K562 (cell line): ENCODE results near the gene ZGLP1. TPM values are rescaled to one million over a fixed set of nuclear protein-coding genes. Genes with fewer than 3 reads are reported as not detected.
A peak's percentile ranks its signal among the peaks of the same experiment; 100 is the strongest.

Source experiments
- CUX1 ChIP-seq: fragments of 200-800 bp; sonication (Bioruptor generic); IDR thresholded peaks from 2 replicates; pipeline ENCODE4 v1.6.1; 2016; ENCODE audit warnings: missing genetic modification characterization, missing compliant biosample characterization
- ELK1 ChIP-seq: sonication (generic); formaldehyde crosslinking; IDR thresholded peaks from 2 replicates; pipeline ENCODE4 v1.8.1; 2022; ENCODE audit warnings: missing genetic modification reagents
- JUND ChIP-seq, 2 experiments: IDR thresholded peaks; 2 replicates in 1 of 2; 3 replicates in 1 of 2; pipeline ENCODE4 v1.6.1; 2011; ENCODE audit warnings: borderline replicate concordance in 2 of 2, low read depth in 2 of 2, low read length in 2 of 2, improper control_type of control experiment in 1 of 2, missing biosample characterization in 1 of 2, missing genetic modification characterization in 1 of 2, missing genetic modification reagents in 1 of 2
- POLR3A ChIP-seq: IDR thresholded peaks from 2 replicates; pipeline ENCODE4 v1.6.1; 2011; ENCODE audit warnings: borderline replicate concordance, mild to moderate bottlenecking, moderate library complexity; ENCODE audit not compliant: insufficient read length, insufficient read depth; ENCODE audit errors: extremely low read depth
- RERE ChIP-seq: sonication (generic); formaldehyde crosslinking; IDR thresholded peaks from 2 replicates; pipeline ENCODE4 v1.8.0; 2023; ENCODE audit warnings: missing genetic modification reagents, mild to moderate bottlenecking, borderline replicate concordance
- polyA plus RNA-seq, 8 experiments: library from polyadenylated mRNA; depleted of rRNA in 4 of 8; stranded (reverse) in 5 of 8; unstranded in 3 of 8; fragments of >200 nt; fragmentation: Nextera tagmentation in 2 of 8; fragmentation: Illumina TruSeq in 1 of 8; extraction: Ambion mirVana in 2 of 8; extraction: Trizol in 1 of 8; gene quantifications; 2 replicates each; pipeline versions ENCODE4 v1.2.1 to v1.2.3, GENCODE V29; 2011 to 2014; ENCODE audit warnings: inconsistent platforms in 1 of 8, missing spikeins in 1 of 8
- total RNA-seq, 7 experiments: library from RNA; depleted of rRNA in 6 of 7; stranded (reverse); fragments of >200 nt in 6 of 7; fragmentation: Illumina TruSeq in 2 of 7; extraction: Trizol in 2 of 7; gene quantifications; 2 replicates each; pipeline versions ENCODE4 v1.2.1 to v1.2.3, GENCODE V29; 2011 to 2021; ENCODE audit warnings: low replicate concordance in 1 of 7

ZGLP1 gene
- total and polyA plus RNA-seq, 9 of the 15 experiments (the other 6 are each of a cell fraction or from before 2014, with no cell fraction given) = 0.24 to 4.5 (median 2.2) TPM

GRCh38 chr19:10286803-10287737 lies 22.5 kb downstream of the ZGLP1 start, which contains the start of gene ICAM4 (continued):
- TF ChIP-seq CUX1 (no peak), JUND (IDR thresholded peaks at IDR 0.05; ENCODE audit: borderline replicate concordance, low read depth, low read length) (no peak; the same call in 1 of the 2 replicates), JUND (tag; IDR thresholded peaks at IDR 0.05; ENCODE audit: borderline replicate concordance, low read depth, low read length) (no peak; the same call in 2 of the 3 replicates), POLR3A (no peak), RERE (CRISPR knock-in tag) (no peak), ELK1 (CRISPR knock-in tag) (peak; percentile 32; the same call in 1 of the 2 replicates)
